ENCODE data around the gene OSBPL10.

Gene OSBPL10

DNA sequence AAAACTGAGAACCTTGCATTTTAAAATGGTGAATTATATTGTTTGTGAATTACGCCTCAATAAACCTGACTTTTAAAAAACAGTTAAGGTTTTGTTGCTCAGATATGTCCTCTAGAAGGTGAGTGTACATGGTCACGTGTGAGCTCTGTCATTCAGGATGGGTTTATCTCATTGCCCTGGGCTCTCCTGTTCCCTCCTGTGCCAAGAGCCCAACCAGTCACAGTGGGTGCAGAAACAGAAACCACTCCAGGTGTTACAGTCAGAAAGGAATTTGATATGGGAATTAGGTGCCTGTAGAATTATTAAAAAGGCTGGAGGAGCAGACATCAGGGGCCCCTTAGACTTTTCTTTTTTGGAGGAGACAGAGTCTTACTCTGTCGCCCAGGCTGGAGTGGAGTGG is 252.0 kb downstream of the OSBPL10 start:
- no peak for DNase-seq (ENCODE audit: low read depth)
- no peak for TF ChIP-seq CTCF (IDR thresholded peaks at IDR 0.05; ENCODE audit: control insufficient read depth, extremely low read depth, insufficient read depth)
- H3K4me3 ChIP-seq (ENCODE audit: low read depth, low read length): no peak overlapping the region

GRCh38 chr3:31728403-31728802 is 252.7 kb downstream of the OSBPL10 start:
- DNase-seq (ENCODE audit: low read depth): no peak
- H3K4me3 ChIP-seq (ENCODE audit: low read depth, low read length): no peak overlapping the region
- TF ChIP-seq CTCF (IDR thresholded peaks at IDR 0.05; ENCODE audit: control insufficient read depth, extremely low read depth, insufficient read depth): no peak

DNA sequence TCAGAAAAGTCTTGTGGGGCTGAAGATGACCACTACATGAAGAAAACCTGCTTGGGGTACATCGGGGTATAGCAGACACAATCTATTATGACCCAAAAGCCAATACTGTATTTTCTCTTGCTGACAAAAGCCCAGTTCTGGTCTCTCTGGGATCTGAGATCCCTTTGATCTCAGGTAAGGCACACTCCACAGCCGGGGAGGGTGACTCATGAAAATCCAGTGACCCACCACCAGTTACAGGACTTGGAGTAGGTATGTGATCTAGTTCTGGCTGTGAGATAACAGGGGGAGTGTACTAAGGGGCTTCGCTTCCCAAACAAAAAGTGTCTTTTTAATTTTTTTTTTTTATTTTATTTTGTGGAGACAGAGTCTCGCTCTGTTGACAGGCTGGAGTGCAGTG is 255.1 kb downstream of the OSBPL10 start:
- TF ChIP-seq CTCF (IDR thresholded peaks at IDR 0.05; ENCODE audit: control insufficient read depth, extremely low read depth, insufficient read depth): no peak
- no peak for DNase-seq (ENCODE audit: low read depth)
- no peak overlapping the region for H3K4me3 ChIP-seq (ENCODE audit: low read depth, low read length)

DNA sequence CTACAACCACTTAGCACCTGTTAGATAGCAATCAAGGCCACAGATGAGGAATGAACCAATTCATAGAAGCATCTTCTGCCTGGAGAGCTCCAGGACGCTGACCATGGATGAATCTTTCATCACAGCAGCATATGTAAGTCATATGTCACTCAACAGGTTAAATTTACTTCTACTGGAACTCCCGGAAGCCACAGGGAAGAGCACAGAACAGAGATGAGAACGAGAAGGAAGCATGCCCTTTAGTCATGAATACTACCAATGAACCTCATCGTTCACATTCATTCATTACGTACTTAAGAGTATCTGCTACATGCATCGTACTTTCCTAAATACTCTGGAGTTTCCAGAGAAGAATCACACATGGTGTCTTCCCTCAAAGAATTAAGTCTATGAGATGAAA is 255.5 kb downstream of the OSBPL10 start:
- no peak for DNase-seq (ENCODE audit: low read depth)
- TF ChIP-seq CTCF (IDR thresholded peaks at IDR 0.05; ENCODE audit: control insufficient read depth, extremely low read depth, insufficient read depth): no peak
- no peak overlapping the region for H3K4me3 ChIP-seq (ENCODE audit: low read depth, low read length)

DNA sequence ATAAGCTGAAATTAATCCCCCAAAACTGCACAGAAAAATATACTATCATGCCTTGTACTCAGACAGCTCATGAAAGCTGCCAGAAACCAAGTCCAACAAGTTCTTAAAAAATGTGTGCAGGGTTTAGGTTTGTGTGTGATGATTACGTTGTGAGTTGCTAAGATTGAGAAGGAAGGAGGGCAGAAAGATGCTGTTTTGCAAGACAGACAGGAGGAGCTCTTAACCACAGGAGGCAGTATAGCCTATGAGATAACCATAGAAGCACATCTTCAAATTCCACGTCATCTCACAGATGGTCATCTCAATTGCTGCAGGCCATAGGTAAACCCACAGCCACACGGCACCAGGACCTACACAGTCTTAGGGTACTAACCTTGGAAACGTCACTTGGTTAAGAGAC is 256.4 kb downstream of the OSBPL10 start:
- H3K4me3 ChIP-seq (ENCODE audit: low read depth, low read length): no peak overlapping the region
- TF ChIP-seq CTCF (IDR thresholded peaks at IDR 0.05; ENCODE audit: control insufficient read depth, extremely low read depth, insufficient read depth): peak; percentile 64
- no peak for DNase-seq (ENCODE audit: low read depth)

DNA sequence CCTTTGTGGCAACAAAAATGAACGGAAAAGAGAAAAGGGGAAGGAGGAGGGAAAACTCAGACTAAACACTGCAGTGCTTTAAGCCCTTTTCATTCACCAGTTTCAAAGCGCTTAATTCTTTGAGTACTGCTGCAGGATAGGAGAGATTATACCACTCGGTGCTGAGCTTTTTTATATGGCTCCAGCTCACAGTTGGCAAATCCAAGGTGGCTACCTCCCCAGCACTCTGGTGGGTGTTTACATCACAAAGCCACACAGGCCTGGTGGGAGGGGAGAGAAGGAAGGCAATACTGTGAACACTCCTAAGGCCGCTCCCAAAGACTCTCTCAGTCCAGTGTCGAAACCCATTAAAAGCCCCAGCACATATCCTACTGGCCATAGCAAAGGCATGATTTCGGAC is 256.9 kb downstream of the OSBPL10 start:
- no peak for TF ChIP-seq CTCF (IDR thresholded peaks at IDR 0.05; ENCODE audit: control insufficient read depth, extremely low read depth, insufficient read depth)
- DNase-seq (ENCODE audit: low read depth): no peak
- H3K4me3 ChIP-seq (ENCODE audit: low read depth, low read length): no peak overlapping the region

DNA sequence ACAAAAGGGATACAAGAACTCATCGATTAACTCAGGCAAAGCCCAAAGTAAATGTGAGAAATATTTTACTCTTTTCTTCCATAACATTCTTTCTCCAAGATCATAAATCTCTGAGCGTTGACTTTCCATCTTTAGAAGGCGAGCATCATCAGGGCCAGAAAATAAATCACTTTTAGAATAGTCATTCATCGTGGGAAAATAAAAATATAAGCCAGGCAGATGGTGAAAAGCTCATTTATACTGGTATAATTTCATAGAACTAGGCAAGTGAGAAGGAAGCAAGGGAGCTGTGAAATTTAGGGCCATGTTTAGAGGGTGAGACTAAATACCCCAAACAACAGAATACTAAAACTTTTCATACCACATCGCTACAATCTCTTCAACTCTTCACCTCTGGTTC is 257.4 kb downstream of the OSBPL10 start:
- no peak for TF ChIP-seq CTCF (IDR thresholded peaks at IDR 0.05; ENCODE audit: control insufficient read depth, extremely low read depth, insufficient read depth)
- H3K4me3 ChIP-seq (ENCODE audit: low read depth, low read length): no peak overlapping the region
- no peak for DNase-seq (ENCODE audit: low read depth)
